Stimulated activated naive CD4-positive, alpha-beta T cell treated with Interleukin-2 at 50 U/mL for 16 hours (primary cell): ENCODE data around the gene ITGAV.

Experiments used
- DNase-seq: peaks from one replicate; lab custom pipeline; 2025; lab: John Stamatoyannopoulos, UW

Gene ITGAV

DNA sequence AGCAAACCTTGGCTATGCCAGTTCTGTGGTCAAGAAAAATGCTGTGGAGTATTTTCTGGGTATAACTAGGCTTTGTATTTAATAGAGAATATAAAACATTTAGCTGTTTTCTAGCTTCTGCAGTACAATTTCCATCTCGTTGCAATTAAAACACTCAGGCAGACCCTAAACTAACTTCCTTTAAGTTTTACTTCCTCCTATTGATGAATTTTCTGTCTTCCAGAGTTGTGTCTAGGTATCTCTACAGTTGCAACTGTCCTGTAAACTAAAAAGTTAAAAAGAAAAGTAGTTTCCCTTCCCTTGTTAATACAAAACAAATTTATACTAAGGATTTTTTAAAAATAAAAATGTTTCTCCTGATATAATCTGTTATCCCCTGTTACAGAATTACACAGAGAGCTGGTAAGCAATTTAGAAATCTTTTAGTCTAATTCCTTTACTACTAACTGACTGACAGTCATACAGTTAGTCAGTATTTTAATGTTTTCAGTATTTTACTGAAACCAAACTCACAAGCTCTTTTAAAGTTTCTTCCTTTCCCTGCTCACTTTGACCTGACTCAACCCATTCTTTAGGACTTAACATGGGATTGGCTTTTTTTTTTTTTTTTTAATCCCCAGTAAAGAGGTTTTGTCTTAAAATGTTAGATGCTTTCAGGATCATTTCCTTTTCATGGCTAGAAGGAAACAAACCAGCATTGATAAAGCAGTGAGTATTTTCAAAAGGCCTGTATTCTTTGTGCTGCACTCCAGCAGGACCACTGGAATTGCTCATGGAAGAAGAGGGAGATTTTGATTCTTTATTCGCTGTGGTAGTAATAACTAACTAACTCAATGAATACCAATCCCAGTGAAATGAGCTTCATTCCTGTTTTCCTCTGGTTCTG is 22.9 kb downstream of the ITGAV start:
- DNase-seq: no peak

DNA sequence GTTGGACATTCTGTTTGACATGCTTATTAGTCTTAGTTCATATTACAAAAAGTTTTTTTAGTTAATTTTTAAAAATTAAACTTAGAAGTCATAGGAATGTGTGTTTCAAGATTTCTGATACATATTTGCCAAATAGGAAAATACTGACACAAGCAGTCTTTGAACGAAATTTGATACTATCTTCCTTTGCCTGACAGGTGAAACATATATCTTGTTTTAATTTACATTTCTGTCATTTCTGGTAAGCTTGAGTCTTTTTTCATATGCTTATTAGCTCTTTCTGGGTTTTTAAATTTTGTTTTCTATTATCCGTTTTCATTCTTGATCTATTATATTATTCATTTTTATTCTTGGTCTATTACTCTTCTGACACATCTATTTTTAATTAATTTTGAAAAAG is 24.5 kb downstream of the ITGAV start:
- DNase-seq: no peak

DNA sequence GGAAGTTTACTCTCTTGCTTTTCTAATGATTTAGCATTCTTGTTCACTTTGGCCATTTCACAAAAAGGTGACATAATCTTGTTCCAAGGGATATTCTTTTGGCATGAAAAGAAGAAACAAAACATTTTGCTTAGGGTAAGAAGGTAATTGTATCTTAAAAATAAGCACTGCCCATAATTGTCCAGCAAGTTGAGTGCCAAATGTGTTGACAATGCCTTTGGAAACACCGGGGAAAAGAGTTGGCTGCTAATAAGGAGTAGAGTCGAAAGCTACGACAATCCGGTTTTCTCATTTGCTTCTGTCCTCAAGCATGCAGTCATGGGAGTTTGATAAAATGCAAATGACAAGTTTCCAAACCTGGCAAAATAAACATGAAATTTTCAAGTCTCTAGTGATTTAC is 27.3 kb downstream of the ITGAV start:
- DNase-seq: no peak

DNA sequence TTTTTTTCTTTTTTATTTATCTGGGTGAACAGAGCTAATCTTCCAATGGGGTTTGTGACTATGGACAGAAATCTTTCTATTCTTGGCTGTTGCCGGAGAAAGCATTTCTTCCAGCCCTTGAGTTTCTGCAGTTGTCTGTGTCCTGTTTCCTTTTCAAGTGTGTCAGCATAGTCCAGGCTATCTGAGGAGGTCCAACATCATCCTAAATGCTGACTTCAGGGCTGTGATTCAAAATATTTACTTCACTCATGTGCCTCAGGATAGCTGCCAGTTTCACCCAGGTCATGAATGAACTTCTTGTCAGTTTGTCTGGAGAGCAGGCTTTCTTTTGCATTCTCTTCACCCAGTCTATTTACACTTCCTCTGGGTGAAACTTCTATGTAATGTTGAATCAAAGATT is 27.9 kb downstream of the ITGAV start:
- no peak for DNase-seq

DNA sequence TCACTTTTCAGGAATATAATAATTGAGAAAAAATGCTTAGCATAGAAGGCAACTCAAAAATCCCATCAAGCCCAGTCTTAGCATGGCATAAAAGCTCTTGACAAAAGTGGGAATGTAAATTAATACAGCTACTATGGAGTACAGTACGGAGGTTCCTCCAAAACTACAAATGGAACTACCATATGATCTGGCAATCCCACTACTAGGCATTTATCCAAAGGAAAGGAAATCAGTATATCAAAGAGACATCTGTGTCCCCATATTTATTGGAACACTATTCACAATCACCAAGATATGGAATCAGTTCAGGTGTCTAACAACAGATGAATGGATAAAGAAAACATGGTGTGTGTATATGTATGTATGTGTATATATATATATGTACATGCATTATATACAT is 28.8 kb downstream of the ITGAV start:
- no peak for DNase-seq

DNA sequence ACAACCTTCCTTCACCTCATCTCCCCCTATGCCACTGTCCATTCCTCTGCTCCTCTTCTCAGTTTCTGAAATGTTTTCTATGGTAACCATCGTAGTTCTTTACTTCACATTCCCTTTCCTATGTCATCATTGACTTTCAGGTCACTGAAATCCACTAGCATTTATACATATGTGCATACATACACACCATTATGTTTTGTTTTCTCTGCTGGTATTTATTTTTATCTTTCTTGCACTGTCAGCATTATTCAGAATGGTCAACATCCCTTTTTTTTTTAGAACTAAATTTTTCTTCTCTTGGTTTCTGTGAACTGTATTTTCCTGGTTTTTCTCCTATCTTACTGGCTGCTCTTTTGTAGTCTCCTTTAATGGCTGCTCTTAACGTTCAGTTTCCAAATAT is 33.2 kb downstream of the ITGAV start:
- no peak for DNase-seq

DNA sequence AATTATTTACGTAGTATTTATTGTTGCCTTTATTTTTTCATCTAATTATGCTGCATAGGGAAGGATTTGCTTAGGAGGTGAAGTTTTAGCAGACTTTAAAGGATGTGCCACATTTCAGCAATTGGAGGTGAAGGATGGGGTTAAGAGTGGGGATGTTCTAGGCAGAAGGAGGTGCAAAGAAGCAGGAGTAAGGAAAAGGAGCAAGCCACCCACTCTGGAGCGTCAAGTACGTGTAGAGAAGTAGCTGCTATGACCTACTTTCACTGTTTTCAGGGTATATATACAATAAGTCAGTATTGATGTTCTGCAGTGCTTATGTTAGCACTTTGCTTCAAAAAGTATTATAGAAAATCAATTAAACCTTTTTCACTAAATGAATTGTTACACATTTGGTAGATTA is 34.4 kb downstream of the ITGAV start:
- no peak for DNase-seq

DNA sequence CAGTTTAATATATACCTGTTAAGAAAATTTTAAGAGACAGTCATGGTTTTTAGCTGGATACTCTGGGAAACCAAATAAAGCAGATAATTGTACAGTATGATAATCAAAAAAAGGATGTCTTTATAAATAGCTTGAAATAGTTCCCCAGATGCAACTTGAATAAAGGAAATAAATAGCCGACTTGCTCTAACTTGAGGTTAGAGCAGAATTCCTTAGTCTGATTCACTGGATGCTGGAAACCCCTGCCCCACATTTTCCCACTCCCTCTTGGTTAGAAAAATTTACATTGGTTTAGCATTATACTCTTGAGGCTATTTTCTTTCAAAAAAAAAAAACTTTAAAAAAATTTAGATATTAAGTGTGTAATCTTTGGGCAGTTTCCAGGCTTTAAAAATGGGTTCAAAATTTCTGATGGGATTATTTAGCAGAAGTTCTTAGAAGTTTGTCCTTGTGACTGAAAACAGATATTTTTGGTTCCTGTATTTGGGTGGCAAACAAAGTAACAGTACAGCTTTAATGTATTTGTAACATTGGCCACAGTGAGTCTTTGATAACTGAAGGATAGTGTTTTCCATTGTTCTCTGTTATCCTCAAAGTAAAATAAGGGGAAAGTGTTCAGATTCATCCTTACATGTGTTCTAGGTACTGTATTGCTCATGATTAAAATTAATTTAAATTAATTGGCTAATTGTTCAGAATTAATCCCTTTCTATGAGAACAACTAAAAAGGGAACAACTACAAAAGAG is 39.6 kb downstream of the ITGAV start:
- no peak for DNase-seq

DNA sequence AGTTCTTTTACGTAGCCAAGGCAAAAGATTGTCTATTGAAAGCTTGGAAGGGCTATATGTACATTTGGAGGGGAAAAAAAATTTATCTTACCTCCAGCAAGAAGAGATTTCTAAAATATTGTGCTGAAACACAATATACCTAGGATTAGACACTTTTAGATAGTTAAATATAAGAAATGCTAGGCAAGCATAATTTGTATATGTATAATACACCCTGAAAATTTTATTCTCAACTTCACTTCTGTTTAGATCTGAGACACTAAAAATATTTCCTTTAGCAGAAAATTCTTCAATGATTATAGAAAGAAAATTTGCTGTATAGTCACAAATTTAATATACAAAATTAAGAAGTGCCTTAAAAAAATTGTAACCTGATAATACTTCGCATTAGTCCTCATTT is 42.6 kb downstream of the ITGAV start:
- no peak for DNase-seq

DNA sequence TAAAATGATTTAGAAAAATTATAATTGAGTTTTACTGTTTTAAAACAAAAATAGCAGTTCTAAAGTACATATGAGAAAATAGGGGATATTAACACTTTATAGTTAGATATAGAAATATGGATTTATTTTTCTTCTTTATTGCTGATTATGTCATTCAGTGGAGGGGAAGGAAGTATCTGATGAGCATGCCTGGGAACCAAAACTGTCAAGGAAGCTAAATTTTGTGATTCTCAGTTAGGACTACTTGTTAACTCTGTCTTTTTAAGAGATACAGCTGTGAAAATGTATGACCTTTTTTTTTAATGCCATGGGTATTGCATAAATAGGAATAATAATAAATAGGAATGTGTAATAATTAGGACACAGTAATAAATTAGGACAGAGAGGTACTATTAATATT is 44.8 kb downstream of the ITGAV start:
- DNase-seq: no peak

DNA sequence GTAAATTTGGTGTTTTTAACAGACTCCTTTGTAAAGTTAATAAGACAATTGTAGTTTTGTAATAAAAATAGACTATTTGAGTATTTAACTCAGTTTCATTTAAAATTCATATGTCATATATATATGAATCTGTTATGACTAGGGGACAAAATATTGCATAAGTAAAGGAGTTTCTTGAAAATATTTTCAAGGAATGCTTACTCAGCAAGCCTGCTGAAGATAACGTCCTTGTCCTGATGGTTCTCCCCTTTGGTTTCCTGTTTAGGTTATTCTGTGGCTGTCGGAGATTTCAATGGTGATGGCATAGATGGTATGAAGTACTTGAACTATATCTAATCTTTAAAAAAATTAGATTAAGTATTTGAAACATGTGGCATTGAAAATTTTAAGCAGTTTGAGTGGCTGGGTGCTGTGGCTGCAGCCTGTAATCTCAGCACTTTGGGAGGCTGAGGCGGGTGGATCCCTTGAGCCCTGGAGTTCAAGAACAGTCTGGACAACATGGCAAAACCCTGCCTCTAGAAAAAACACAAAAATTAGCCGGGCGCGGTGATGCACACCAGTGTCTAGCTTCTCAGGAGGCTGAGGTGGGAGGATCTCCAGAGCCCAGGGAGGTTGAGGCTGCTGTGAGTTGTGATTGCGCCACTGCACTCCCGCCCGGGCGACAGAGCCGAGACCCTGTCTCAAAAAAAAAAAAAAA is 47.1 kb downstream of the ITGAV start:
- no peak for DNase-seq

DNA sequence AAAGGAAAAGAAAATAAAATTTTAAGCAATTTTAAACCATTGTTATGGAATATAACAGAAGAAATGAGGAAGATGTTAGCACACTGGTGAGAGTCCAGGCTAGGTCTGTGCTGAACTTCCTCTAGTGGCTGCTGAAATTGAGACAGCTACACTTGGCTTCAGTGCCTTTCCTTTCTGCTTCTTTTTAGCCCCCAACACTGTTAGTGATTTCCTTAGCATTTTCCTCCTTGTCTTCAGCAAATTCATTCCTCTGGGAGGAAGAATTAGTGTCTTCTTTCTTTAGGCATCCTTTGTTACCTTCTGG is 47.6 kb downstream of the ITGAV start:
- no peak for DNase-seq

DNA sequence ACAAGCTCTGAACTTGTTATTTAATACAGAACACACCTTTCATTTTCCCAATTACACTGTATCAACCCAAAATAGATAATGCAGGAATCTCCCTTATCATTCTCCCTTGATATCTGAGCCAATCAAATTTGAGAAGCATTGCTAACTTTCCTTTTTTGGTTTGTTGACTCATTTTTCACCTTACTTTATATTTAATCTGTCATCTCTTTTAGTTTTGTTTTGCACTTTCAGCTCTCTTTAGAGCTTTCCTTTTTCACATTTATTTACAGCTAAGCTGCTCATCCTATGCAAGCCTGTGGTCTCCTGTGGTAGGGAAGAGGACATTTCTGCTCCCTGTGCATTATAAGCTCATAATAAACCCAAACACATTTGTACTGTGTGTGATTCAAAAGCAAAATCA is 50.1 kb downstream of the ITGAV start:
- DNase-seq: no peak

DNA sequence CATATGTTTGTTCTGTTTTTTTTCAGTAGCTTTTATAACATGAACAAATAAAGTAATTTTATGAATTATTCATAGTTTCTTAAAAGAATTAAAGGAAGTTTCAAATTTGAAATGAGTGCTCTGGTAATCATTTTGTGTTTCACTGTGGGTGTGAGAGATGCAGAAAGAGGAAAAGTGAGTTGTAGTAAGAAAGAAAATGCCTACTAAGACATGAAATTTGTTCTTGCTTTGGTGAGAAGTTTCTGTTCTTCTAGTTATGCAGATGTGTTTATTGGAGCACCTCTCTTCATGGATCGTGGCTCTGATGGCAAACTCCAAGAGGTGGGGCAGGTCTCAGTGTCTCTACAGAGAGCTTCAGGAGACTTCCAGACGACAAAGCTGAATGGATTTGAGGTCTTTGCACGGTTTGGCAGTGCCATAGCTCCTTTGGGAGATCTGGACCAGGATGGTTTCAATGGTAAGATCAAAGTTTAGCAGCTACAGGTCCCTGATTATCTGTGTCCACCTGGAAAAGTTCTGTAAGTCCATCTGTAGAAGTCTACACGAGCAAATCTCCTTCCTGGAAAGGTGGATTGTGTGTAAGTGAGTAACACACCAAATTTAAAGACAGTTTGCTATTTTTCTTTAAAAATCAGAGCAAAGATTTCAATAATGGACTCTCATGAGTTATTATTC is 51.4 kb downstream of the ITGAV start:
- no peak for DNase-seq

DNA sequence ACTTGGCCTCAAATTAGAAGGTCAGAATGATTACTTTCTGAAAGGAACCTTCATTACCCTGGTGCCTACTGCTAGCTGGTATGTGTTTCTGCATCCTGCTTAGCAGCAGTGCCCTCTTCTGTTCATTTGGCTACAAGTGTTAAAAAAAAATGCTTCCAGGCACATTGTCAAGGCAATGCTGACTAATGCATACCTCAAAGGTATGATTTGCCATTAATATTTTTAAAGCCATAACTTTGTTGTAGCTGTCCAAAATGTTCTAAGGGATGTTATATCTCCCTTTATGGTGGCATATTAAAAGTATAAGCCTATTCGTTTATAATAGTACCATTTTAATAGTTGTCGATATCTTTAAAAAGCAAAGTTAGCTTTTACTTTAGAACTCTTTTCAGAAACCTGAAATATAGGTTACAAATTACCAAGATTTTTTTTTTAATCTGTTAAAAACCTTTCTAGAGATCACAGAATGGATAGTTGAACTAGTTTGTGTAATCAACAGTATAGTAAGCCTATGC is 52.0 kb downstream of the ITGAV start:
- DNase-seq: no peak

DNA sequence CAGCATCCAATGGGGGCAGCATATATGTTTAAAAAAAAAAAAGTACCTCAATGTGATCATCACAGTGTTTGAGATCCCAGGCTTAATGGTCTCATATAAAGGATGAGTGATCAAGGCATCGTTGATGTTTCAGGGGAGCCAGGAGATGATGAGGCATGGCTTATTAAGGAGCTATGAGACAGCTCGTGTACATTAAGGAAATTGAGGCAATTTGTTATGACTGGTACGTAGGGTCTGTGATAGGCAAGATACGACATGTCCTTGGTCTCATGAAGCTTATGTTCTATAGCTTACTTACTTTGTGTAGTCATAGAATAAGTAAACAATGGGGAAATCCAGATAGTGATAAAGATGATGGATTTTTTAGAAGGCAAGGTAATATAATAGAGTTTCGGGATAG is 54.9 kb downstream of the ITGAV start:
- DNase-seq: no peak

DNA sequence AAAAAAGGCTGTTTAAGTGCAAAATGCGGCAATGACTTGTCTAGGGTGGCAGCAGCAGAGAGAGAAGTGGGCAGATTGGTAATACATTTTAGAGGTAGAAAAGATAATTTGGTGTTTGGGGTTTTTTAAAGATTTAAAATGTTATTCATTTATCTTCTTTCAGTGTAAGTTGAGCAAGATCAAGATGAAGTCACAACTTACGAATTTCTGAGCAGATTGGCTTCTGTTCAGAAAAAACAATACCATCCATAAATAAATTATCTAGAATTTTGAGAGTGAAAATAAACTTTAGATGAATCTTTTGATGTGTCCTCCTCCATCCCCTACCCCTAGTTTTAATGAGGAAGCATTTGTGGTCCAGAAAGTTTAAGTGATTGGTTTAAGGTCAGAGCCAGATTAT is 56.1 kb downstream of the ITGAV start:
- DNase-seq: no peak

DNA sequence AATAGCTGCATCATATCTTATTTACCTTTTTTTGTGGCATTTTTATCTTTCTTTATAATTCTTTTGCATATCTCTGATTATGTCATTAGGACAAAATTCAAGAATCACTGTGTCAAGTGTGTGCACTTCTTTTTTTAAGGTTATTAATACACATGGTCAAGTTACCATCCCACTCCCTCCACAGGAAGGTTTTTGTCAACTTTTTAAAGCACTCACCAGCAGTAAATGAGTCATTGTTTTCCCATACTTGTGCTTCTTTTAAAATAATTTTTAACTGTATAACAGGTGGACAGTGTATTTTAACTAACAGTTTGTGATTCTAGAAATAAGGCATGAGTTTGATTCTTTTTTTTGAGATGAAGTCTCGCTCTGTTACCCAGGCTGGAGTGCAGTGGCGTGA is 58.3 kb downstream of the ITGAV start:
- no peak for DNase-seq

DNA sequence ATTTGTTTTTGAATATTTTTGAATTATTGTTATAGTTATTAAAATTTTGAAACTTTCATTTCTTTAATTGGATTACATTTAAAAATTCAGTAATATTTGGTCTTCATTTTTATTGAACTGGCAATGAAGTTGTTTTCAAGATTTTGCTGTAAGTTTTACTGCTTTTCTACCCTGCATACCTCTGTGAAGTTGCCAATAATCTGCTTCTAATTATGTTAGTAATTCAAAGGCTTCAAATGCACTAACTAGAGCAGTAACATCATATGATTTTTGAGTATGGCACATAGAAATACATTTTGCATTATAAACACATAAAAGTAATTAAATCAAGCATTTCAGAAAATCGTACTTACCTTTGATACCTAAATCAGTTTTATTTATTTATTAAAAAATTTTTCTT is 63.7 kb downstream of the ITGAV start:
- no peak for DNase-seq

DNA sequence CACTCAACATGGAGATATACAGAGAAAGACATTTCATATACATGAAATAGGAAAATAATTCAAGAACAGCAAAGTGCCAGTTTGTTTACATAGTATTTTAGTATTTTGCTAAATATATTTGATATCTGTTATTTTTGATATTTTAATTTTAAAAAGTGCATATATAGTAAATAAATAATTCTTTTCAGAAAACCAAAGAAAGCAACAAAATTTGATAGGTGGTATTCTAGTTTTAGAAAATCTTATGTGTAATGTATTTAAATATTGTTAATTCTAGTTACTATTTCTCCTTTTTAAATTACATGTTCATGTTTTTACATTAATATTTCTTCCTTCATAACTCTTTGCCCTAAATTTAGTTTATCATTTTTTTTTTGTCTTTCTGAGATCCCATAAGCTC is 69.5 kb downstream of the ITGAV start:
- no peak for DNase-seq

DNA sequence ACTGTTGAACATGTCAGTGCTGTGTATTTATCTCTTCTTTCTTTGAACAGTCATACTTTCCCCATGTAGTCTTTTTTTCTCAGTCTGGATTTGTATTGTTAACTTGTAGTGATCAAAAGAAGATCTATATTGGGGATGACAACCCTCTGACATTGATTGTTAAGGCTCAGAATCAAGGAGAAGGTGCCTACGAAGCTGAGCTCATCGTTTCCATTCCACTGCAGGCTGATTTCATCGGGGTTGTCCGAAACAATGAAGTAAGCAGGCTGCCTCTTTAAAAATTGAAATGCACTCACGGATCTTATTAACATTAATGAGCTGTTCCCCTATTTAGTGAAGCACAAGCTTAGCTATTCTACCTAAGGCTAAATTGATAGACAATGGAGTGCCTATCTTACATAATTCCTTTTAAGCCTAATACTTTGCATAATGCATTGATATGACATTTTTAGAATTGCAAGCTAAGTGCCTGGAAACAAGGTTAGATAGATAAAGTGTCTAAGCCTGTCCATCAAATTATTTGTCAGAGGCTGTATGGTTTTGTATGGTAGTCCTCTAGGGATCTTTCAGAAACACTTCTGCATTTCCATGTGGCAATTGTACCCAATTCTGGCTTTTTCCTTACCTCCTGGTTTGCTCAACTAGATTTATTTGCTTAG is 74.7 kb downstream of the ITGAV start:
- no peak for DNase-seq

DNA sequence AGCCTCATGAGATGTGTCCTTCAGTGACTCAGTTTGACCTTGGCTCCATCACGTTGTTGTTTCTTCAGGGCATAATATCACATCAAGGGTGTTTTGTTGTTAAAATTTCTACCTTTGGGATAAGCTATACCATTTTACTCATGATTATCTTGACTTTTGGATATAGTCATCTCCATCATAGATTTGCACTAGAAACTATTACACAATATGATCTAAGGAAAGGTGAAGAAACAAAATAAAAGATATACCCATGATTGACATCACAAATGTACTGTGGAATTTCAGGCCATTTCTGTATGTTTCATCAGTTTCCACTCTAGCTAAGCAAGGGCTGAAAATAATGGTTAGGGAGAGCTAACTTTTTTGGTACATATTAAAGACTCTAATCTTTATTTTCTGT is 79.3 kb downstream of the ITGAV start:
- DNase-seq: no peak
